Activated CD4-positive, CD25-positive, alpha-beta regulatory T cell treated with anti-CD3 and anti-CD28 coated beads, Interleukin-2, amount 50 U/mL, for 72 hours (primary cell): ENCODE measurements around the gene KCNQ1OT1.

Experiments used
- DNase-seq: peaks from one replicate; pipeline ENCODE4 v3.0.0; 2021

Gene KCNQ1OT1

DNA sequence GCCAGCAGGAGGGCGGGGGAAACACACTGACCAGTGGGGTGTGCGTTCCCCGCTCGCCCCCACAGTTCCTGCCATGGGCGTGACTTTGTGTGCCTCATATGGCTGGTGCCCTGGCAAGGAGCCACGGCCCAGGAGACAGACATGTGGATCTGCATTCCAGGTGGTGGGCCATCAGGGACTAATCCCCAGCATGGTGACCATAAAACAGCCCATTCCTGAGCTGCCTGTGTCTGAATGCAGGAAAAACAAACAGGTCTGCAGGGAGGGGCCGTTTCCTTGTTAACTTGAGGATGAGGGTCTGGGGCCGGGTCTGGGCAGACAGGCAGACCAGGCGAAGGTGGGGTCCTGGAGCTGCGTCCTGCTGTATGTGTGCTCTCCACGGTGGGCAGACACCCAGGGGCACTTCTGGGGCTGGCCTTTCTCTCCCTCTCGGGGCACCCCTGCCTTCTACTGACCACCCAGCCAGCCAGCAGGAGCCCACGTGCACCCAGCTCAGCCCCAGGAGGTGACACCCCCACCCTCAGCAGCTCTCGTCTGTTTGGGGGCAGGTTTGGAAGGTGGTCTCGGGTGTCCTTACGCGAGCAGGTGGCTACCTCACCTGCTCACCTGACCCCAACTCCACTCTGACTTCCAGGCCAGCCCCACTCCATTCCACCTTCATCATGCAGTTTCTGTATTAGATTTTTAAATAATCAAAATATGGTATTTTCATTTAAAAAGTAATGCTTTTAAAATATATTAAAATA is 120.3 kb downstream of the KCNQ1OT1 start:
- no peak for DNase-seq

DNA sequence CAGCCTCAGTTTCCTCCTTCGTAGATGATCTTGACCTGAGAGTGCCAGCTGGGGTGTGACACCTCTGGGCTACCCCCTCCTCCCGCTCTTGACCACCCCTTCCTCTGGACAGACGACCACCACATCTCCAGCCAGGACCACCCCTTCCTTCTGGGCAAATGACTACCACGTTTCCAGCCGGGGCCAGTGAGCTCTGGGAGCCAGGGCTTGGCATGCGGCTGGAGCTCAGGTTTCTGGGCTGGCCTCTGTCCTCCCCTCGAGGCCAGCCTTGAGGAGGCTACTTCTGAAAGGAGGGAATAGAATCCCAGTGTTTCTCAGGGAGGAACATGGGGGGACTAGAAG is 120.9 kb downstream of the KCNQ1OT1 start:
- DNase-seq = peak; percentile 11

- DNase-seq = peak; percentile 25
These were observed 121.5 kb downstream of the KCNQ1OT1 start for GRCh38 chr11:2577991-2578928.

DNA sequence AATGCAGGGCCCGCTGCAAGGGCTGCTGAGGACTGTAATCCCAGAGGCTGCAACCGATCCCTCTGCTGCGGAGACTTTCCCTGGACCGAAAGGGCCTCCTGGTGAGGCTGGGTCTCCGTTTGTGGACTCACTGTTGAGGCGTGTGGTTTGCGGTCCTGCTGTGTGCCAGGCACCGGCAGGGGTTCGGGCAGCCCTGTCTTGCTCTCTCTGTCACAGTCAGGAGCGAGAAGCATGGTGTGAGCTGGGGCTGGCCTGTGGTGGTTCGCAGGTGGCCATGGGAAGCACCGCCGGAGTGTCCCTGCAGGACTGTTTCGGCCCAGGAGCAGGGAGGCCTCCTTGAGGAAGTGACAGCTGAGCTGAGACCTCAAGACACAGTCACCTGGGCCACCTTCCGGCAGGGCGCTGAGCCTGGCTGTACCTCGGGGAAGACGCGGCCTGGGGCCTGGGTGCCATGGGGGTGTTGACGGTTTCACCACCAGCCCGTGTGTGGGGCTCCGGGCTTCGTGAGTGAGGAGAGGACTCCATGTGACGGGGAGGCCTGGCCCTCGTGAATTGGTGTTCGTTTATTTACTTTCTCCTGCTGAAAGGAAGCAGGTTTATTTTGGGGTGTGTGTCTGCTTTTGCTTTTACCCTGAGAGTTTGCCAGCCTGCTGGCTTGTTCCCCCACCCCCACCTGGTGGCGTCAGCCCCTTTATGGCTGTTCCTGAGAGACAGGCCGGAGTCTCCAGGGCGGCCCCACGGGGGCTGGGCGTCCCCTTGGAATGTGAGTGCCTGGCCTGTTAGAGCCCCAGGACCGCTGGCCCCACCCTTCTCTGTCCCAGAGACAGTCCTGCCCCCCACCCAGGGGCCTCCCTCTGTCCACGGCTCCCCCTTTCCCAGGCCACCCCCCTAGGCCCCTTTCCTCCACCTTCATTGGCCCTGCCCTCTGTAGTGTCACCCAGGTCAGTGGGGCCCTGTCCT is 122.5 kb downstream of the KCNQ1OT1 start:
- DNase-seq = peak; percentile 25

DNA sequence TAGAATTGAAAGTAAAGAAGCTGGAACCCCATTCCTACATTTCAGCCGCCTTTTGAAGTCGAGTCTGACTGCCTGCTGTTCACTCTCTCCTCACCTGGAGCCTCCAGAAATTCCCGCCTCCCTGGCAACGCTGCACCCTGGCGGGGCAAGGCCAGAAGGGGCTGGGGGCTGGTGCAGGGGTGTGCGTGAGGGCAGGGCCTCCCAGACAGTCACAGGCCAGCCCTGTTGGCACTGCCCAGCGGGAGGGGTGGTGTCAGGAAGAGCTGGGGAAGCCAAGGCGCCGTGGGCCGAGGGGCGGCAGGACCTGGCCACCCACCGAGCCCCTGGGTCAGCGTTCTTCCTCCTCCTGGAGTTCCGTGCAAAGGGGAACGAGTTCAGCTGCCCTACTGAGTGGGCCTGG is 123.2 kb downstream of the KCNQ1OT1 start:
- DNase-seq = no peak

DNA sequence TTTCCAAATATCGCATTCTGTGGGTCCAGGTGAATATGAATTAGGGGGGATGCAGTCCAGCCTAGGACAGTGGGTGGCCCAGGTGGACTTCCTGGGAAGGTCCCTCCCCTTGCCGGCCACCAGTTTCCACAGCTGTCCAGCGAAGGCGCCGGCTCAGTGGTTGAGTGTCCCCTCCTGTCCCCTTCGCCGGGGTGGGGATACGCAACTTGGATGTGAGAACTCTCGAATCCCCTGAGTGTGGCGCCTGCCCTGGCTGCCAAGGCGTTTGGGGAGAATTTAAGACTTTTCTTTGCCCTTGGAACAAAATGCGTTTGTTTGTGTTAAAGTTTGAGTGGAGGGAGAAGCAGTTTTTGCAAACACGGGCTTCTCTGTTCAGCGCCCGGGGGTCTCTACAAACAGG is 123.7 kb downstream of the KCNQ1OT1 start:
- DNase-seq = no peak

GRCh38 chr11:2575591-2576051 is 124.2 kb downstream of the KCNQ1OT1 start:
- no peak for DNase-seq

- DNase-seq = peak; percentile 24
These were observed 125.0 kb downstream of the KCNQ1OT1 start for GRCh38 chr11:2574553-2575535.

GRCh38 chr11:2574043-2574552 is 125.7 kb downstream of the KCNQ1OT1 start:
- no peak for DNase-seq

- DNase-seq = peak; percentile 25
These were observed 126.4 kb downstream of the KCNQ1OT1 start for GRCh38 chr11:2573240-2574042.

- DNase-seq = no peak
These were observed 127.1 kb downstream of the KCNQ1OT1 start for GRCh38 chr11:2572491-2573239.

DNA sequence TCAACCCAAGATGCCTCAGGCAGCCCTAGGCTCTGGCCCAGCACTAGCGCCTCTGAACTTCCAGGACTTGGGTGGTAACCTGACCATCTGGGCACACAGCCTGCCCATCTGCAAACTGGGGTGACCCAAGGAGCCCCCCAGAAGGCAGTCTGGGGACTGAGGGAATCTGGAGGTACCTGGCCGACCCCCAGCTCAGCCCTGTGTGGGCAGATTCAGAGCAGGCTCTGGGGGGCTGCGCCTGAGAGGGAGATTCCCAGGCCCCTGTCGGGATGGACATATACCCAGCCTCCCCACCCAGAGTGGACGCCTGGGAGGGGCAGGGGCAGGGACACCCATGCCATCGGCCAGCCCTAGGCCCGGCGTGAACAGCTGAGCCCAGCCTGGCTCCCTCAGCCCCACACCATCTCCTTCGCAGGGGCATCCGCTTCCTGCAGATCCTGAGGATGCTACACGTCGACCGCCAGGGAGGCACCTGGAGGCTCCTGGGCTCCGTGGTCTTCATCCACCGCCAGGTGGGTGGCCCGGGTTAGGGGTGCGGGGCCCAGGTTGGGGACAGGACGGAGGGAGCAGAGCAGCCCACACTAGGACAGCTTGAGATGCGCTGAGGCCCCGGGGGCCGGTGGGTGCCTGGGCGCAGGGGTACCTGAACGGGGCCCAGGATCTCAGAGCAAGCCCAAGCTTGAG is 128.1 kb downstream of the KCNQ1OT1 start:
- DNase-seq = no peak

- no peak for DNase-seq
These were observed 128.8 kb downstream of the KCNQ1OT1 start for GRCh38 chr11:2570841-2571597.

GRCh38 chr11:2570211-2570811 is 129.5 kb downstream of the KCNQ1OT1 start:
- DNase-seq = no peak

- DNase-seq = no peak
These were observed 130.0 kb downstream of the KCNQ1OT1 start for GRCh38 chr11:2569731-2570210.

DNA sequence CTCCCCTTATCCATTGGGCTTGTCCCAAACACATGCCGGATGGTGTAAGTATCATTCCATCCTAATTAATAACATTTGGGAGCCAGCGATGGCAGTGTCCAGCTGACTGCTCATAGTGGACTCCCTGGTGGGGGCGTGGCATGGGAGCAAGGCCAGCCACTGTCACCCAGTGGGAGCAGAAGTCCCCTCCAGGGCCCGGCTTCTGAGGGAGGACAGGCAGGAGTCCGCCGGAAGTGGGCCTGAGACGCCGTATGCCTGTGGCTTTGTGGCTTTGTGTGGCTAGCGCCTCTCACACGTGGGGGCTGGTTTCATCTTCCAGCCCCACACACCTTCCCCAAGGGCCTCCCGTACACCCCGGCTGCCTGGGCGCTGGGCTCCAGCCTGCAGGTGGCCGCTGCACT is 130.5 kb downstream of the KCNQ1OT1 start:
- DNase-seq = no peak

DNA sequence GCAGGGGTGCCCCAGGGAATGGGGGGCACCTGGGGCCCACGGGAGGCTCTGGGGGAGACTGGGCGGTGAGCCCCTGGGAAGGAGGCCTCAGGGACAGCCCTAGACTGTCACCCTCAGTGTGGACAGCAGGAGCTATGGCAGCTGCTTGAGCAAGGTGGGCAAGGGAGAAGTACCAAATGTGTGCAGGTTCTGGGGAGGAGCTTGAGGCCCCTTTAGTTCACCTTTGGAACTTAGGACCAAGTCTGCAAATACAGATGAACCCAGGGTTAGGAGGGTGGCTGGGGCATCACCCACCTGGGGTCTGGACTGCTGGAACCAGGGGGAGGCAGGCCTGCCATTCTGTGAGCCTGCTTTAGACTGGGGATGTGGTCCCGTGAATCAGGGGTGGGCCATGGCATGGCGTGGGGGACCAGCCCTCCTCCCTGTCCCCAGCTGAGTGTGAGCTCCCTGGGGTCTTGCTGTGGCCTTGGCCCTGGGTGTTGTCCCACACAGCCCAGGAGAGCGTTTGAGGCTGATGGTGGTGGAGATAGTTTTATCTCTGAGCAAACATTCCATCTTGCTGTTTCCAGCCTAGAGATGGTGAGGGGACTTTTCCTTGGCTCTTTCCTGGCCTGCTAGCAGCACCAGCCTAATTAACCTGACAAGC is 132.6 kb downstream of the KCNQ1OT1 start:
- no peak for DNase-seq
